ENCODE data around the gene DEPDC4.

DNA sequence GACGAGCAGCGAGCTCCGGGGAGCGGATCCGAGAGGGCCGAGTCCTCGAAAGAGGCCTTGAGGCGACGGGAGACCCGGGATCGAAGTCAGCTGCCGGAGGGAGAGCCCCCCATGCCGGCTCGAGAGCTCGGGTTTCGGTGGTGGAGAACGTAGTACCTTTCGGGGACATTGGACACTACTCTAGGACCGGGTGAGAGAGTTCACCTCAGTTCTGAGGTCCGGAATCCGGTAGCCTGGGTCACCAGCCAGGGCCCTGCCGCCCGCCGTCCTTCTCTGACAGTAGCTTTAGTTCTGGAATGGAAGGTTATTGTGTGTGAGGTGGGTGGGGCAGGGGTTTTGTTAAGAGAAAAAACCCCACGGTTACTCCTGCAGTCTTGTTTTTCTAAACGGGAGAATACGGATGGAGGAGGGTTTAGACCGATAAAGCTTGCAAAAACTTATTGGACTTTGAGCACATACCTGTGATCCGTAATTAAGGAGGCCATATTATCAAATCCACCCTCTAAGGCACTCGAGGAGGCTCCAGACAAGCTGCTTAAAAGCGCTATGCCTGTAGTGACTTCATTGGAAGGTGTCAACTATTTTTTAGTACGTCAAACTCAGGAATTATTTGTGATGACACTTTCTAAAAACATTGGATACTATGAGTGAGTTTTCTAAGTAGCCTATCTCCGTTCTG, 863 bp upstream of the DEPDC4 start:
- TF ChIP-seq POLR2A (IDR thresholded peaks at IDR 0.05; ENCODE audit: low read depth, low read length) (no peak), SIN3A (IDR thresholded peaks at IDR 0.05; ENCODE audit: low read depth, low read length) (no peak; the same call in 1 of the 2 replicates), KDM1A (IDR thresholded peaks at IDR 0.05; ENCODE audit: borderline replicate concordance) (no peak), TCF12 (IDR thresholded peaks at IDR 0.05; ENCODE audit: low read depth, low read length) (no peak), BHLHE40 (IDR thresholded peaks at IDR 0.05; ENCODE audit: borderline replicate concordance in 1 of 2, low read depth in 2 of 2, low read length in 1 of 2) (no peak), POLR2AphosphoS5 (IDR thresholded peaks at IDR 0.05; ENCODE audit: low read length) (no peak), ZNF274 (IDR thresholded peaks at IDR 0.05; ENCODE audit: insufficient read depth, insufficient read length) (no peak), POLR2AphosphoS2 (IDR thresholded peaks at IDR 0.05; ENCODE audit: low read depth, low read length) (no peak), YY1 (IDR thresholded peaks at IDR 0.05; ENCODE audit: low read depth, low read length) (no peak)
- TF ChIP-seq, protein P1, sequence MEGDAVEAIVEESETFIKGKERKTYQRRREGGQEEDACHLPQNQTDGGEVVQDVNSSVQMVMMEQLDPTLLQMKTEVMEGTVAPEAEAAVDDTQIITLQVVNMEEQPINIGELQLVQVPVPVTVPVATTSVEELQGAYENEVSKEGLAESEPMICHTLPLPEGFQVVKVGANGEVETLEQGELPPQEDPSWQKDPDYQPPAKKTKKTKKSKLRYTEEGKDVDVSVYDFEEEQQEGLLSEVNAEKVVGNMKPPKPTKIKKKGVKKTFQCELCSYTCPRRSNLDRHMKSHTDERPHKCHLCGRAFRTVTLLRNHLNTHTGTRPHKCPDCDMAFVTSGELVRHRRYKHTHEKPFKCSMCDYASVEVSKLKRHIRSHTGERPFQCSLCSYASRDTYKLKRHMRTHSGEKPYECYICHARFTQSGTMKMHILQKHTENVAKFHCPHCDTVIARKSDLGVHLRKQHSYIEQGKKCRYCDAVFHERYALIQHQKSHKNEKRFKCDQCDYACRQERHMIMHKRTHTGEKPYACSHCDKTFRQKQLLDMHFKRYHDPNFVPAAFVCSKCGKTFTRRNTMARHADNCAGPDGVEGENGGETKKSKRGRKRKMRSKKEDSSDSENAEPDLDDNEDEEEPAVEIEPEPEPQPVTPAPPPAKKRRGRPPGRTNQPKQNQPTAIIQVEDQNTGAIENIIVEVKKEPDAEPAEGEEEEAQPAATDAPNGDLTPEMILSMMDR (IDR thresholded peaks at IDR 0.05 in 2 of 3, conservative IDR thresholded peaks at IDR 0.05 in 1 of 3; ENCODE audit: control insufficient read depth in 2 of 3, extremely low read depth in 1 of 3, insufficient read depth in 1 of 3, low read depth in 3 of 3, low read length in 3 of 3): no peak
- TF ChIP-seq, protein P2, sequence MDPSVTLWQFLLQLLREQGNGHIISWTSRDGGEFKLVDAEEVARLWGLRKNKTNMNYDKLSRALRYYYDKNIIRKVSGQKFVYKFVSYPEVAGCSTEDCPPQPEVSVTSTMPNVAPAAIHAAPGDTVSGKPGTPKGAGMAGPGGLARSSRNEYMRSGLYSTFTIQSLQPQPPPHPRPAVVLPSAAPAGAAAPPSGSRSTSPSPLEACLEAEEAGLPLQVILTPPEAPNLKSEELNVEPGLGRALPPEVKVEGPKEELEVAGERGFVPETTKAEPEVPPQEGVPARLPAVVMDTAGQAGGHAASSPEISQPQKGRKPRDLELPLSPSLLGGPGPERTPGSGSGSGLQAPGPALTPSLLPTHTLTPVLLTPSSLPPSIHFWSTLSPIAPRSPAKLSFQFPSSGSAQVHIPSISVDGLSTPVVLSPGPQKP (IDR thresholded peaks at IDR 0.05; ENCODE audit: low read depth, low read length): no peak
- TF ChIP-seq, protein P3, sequence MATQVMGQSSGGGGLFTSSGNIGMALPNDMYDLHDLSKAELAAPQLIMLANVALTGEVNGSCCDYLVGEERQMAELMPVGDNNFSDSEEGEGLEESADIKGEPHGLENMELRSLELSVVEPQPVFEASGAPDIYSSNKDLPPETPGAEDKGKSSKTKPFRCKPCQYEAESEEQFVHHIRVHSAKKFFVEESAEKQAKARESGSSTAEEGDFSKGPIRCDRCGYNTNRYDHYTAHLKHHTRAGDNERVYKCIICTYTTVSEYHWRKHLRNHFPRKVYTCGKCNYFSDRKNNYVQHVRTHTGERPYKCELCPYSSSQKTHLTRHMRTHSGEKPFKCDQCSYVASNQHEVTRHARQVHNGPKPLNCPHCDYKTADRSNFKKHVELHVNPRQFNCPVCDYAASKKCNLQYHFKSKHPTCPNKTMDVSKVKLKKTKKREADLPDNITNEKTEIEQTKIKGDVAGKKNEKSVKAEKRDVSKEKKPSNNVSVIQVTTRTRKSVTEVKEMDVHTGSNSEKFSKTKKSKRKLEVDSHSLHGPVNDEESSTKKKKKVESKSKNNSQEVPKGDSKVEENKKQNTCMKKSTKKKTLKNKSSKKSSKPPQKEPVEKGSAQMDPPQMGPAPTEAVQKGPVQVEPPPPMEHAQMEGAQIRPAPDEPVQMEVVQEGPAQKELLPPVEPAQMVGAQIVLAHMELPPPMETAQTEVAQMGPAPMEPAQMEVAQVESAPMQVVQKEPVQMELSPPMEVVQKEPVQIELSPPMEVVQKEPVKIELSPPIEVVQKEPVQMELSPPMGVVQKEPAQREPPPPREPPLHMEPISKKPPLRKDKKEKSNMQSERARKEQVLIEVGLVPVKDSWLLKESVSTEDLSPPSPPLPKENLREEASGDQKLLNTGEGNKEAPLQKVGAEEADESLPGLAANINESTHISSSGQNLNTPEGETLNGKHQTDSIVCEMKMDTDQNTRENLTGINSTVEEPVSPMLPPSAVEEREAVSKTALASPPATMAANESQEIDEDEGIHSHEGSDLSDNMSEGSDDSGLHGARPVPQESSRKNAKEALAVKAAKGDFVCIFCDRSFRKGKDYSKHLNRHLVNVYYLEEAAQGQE (IDR thresholded peaks at IDR 0.05; ENCODE audit: low read depth, low read length): no peak
